Activated CD8-positive, alpha-beta memory T cell treated with anti-CD3 and anti-CD28 coated beads, Interleukin-2, amount 50 U/mL, for 24 hours (primary cell): ENCODE data around the gene KCNT1.

ENCODE experiments used
- DNase-seq: peaks from one replicate; pipeline ENCODE4 v3.0.0-alpha.2; 2020; ENCODE audit errors: extremely low read depth

Gene KCNT1

GRCh38 chr9:135821116-135821515 is 119.1 kb downstream of the KCNT1 start:
- no peak for DNase-seq

- no peak for DNase-seq
Observed at GRCh38 chr9:135821733-135822373, 119.9 kb downstream of the KCNT1 start.

- no peak for DNase-seq
Observed at GRCh38 chr9:135822374-135822755, 120.4 kb downstream of the KCNT1 start.

- no peak for DNase-seq
Observed at GRCh38 chr9:135823036-135823435, 121.1 kb downstream of the KCNT1 start.

GRCh38 chr9:135825435-135826187 is 123.6 kb downstream of the KCNT1 start:
- DNase-seq, result no peak

- no peak for DNase-seq
Observed at GRCh38 chr9:135826188-135826545, 124.2 kb downstream of the KCNT1 start.

GRCh38 chr9:135827301-135827700 is 125.3 kb downstream of the KCNT1 start:
- no peak for DNase-seq

GRCh38 chr9:135827866-135828580 is 126.0 kb downstream of the KCNT1 start:
- no peak for DNase-seq

GRCh38 chr9:135828656-135829055 is 126.7 kb downstream of the KCNT1 start:
- DNase-seq, result no peak

GRCh38 chr9:135830496-135830895 is 128.5 kb downstream of the KCNT1 start:
- DNase-seq, result no peak

GRCh38 chr9:135833864-135834263 is 131.9 kb downstream of the KCNT1 start:
- no peak for DNase-seq

- no peak for DNase-seq
Observed at GRCh38 chr9:135835131-135835530, 133.1 kb downstream of the KCNT1 start.

GRCh38 chr9:135839516-135839915 is 137.5 kb downstream of the KCNT1 start:
- DNase-seq, result no peak

- DNase-seq, result no peak
Observed at GRCh38 chr9:135840107-135840506, 138.1 kb downstream of the KCNT1 start.

GRCh38 chr9:135840539-135840938 is 138.6 kb downstream of the KCNT1 start:
- DNase-seq, result no peak
